Measurements from ENCODE around the gene GLIS2. TPM values are rescaled to one million over a fixed set of nuclear protein-coding genes. Genes with fewer than 3 reads are reported as not detected.

The GLIS2 gene
- total RNA-seq, 1 donor, result 3.3 TPM

DNA sequence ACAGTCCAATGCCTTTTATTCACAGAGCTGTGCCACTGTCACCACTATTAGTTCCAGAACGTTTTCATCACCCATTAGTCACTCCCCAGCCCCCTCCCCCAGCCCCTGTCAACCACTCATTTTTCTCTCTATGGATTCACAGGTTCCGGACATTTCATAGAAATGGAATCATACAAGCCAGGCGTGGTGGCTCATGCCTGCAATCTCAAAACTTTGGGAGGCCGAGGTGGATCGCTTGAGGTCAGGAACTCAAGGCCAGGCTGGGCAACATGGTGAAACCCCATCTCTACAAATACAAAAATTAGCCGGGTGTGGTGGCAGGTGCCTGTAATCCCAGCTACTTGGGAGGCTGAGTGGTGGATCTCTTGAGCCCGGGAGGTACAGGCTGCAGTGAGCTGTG lies 36.0 kb downstream of the GLIS2 start:
- no peak for DNase-seq (ENCODE audit: low read depth)
- TF ChIP-seq, protein P1, sequence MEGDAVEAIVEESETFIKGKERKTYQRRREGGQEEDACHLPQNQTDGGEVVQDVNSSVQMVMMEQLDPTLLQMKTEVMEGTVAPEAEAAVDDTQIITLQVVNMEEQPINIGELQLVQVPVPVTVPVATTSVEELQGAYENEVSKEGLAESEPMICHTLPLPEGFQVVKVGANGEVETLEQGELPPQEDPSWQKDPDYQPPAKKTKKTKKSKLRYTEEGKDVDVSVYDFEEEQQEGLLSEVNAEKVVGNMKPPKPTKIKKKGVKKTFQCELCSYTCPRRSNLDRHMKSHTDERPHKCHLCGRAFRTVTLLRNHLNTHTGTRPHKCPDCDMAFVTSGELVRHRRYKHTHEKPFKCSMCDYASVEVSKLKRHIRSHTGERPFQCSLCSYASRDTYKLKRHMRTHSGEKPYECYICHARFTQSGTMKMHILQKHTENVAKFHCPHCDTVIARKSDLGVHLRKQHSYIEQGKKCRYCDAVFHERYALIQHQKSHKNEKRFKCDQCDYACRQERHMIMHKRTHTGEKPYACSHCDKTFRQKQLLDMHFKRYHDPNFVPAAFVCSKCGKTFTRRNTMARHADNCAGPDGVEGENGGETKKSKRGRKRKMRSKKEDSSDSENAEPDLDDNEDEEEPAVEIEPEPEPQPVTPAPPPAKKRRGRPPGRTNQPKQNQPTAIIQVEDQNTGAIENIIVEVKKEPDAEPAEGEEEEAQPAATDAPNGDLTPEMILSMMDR (IDR thresholded peaks at IDR 0.05; ENCODE audit: insufficient read depth, low read length), result no peak
- no peak overlapping the region for H3K4me3 ChIP-seq (ENCODE audit: low read depth, low read length)

DNA sequence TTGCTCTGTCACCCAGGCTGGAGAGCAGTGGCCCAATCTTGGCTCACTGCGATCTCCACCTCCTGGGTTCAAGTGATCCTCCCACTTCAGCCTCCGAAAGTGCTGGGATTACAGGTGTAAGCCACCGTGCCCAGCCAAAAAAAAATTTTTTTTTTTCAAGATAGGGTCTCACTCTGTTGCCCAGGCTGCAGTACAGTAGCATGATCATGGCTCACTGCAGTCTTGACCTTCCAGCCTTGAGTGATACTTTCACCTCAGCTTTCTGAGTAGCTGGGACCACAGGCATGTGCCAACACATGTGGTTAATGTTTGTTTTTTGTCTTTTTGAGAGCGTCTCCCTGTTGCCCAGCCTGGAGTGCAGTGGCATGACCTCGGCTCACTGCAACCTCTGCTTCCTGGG lies 37.0 kb downstream of the GLIS2 start:
- no peak for DNase-seq (ENCODE audit: low read depth)
- H3K4me3 ChIP-seq (ENCODE audit: low read depth, low read length), result no peak overlapping the region
- TF ChIP-seq, protein P1 (IDR thresholded peaks at IDR 0.05; ENCODE audit: insufficient read depth, low read length), result no peak

DNA sequence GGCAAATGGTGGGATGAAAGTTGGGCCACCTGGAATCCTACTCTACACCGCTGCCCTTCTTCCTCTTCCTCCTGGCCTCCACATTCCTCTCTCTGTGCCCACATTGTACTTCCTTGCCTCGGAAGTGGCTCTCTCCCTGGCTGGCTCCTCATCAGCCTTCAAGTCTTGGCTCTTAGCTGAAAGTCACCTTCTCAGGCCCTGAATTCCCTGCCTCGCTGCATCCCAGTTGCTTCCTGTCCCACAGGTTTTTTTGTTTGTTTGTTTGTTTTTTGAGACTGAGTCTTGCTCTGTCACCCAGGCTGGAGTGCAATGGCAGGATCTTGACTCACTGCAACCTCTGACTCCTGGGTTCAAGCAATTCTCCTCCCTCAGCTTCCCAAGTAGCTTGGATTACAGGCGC lies 37.8 kb downstream of the GLIS2 start:
- TF ChIP-seq, protein P1 (IDR thresholded peaks at IDR 0.05; ENCODE audit: insufficient read depth, low read length), result no peak
- no peak for DNase-seq (ENCODE audit: low read depth)
- no peak overlapping the region for H3K4me3 ChIP-seq (ENCODE audit: low read depth, low read length)

DNA sequence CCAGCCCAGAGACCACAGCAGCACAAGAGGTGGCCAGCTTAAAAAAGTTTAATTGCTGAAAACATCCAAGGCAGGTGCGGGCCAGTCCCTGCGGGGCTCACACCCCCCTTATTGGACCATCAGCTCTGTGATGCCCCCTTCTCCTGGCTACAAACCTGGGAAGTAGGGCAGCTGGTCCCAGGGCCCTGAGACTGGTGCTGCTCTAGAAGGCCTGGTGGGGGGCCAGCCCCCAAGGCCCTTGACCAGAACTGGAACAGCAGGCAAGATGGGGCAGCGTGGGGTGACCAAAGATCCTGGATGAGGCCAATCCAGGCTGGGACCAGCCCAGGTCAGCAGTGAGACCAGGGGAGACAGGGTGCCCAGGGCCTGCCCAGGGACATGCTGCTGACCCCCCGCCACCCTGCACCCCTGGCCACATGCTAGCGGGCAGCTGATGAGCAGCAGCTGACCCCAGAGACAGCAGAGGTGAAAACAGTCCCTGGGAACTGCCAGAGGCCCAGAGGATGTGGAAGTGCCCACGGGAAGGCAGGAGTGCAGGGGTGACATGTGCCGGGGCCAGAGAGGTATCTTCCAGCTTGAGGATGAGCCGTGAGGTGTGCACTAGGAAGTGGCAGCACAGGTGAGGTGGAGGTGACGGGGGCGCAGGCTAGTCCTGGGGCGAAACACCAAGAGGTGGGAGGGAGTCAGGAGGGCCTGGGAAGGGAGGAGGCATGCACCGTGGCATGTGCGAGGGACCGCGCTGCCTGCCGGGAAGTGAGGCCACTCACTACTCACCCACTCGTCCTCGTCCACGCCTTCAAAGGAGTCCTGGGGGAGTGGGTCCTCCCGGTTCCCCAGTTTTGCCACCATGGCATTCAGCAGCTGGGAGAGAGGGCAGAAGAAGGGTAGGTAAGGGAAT lies 38.9 kb downstream of the GLIS2 start:
- TF ChIP-seq, protein P1 (IDR thresholded peaks at IDR 0.05; ENCODE audit: insufficient read depth, low read length), result no peak
- H3K4me3 ChIP-seq (ENCODE audit: low read depth, low read length), result no peak overlapping the region
- no peak for DNase-seq (ENCODE audit: low read depth)

DNA sequence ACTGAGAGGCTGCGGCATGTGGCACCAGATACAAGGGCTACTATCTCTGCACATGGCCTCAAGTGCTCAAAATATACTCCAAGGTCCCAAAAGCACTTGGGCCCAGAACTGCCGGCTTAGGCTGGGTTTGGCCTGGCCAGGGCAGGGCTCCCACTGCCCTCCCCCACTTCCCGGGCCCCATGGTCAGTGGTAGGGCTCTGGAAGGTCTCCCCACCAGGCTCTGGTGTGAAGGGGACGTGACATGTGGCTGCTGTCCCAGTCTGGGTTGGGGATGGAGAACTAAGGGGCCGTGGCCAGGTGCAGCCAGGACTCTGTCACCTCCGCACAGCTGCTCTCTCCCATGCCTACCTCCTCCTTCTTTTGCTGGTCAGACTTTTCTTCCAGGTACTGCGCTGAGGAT lies 41.0 kb downstream of the GLIS2 start:
- no peak for DNase-seq (ENCODE audit: low read depth)
- TF ChIP-seq, protein P1 (IDR thresholded peaks at IDR 0.05; ENCODE audit: insufficient read depth, low read length), result no peak
- no peak overlapping the region for H3K4me3 ChIP-seq (ENCODE audit: low read depth, low read length)

DNA sequence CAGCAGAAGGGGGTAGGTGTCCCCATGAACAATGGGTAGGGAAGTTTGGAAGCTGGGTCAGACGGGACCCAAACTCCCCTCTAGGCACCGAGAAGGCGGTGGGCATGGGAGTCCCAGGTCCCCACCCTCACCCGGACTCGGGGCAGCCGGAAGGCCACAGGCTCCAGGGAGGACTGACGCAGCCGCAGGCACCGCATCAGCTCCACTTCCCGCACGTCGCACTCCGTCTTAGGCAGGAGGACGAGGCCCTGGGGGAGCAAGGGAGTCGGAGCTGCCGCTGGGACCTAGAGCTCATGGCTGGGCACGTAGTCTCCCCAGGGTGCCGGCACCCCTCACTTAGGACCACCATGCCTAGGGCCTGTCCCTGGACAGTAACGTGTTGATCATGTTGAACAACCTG lies 42.4 kb downstream of the GLIS2 start:
- DNase-seq (ENCODE audit: low read depth), result no peak
- TF ChIP-seq, protein P1 (IDR thresholded peaks at IDR 0.05; ENCODE audit: insufficient read depth, low read length), result no peak
- H3K4me3 ChIP-seq (ENCODE audit: low read depth, low read length), result no peak overlapping the region

All from fibroblast of the aortic adventitia (primary cell).